ENCODE measurements around the gene AKT2.
"Not testable (repeated sequence)": the region's sequence is repeated elsewhere in the genome, so short reads cannot be mapped to it uniquely, and the experiment has no call there.

AKT2 gene

GRCh38 chr19:40232949-40233810 is 52.0 kb downstream of the AKT2 start:
- DNase-seq: no peak

- no peak for DNase-seq
Observed at GRCh38 chr19:40232479-40232878, 52.7 kb downstream of the AKT2 start.

DNA sequence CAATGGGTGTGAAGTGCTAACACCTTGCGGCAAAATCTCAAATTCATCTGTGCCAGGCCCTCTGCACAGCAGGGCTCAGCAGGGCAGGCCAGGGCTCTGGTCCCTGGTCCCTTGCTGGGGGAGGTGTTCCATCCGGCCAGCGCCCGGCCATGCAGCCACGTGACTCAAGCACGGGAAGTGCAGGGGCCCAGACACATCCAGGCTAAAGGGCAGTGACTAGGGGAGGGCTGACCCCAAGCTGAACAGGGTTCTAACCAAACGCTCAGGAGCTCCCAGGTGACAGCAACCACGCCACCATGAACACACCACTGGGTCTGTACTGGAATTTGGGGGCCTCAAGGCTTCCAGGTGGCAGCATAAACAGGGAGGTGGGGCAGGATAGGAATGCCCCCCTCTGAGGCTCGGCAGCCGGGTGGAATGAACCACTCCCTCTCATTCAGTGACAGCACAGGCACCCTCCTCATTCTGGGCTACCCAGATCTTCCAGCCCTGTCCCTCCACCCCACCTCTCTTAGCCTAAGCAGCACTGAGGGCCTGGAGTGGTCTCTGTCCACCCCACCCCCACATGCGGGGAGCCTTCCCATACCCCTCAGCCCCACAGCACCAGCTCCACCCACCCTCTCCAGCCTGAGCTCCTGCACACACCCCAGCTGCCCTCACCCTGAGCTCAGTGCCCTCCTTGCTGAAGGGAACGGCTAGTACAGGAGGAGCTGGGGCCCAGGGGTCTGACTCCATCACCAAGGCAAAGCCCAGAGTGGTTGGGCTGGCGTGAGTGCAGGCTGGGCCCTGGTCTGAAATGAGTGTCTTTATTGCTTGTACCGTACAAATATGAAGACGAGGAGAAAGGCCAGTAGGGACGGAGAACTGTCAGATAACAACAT is 53.4 kb downstream of the AKT2 start:
- no peak for DNase-seq

DNA sequence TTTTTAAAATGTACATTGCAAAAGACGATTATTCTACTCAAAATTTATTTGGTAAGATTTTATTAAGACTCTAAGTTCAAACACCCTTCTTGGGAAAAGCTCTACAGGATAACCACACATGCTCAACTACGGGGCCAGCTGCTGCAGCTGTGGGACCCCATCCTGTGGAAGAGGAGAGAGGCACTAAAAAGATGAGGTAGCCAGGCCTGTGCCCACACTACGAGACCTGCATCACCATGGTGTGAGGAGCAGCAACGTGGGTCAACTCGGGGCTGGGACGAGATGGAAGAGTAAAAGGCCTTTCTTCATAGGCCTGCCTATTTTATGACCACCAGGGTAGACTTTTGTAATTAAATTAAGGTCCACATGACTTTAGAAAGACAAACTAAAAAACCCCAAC is 54.1 kb downstream of the AKT2 start:
- no peak for DNase-seq

- DNase-seq: no peak
Observed at GRCh38 chr19:40229926-40230417, 55.2 kb downstream of the AKT2 start.

GRCh38 chr19:40229484-40229883 is 55.7 kb downstream of the AKT2 start:
- peak in 1 of 2 experiments; percentile 44 for DNase-seq

- no peak for DNase-seq
Observed at GRCh38 chr19:40228863-40229262, 56.3 kb downstream of the AKT2 start.

- no peak for DNase-seq
Observed at GRCh38 chr19:40228346-40228745, 56.8 kb downstream of the AKT2 start.

- DNase-seq: no peak
Observed at GRCh38 chr19:40225440-40226305, 59.5 kb downstream of the AKT2 start.

- DNase-seq: no peak
Observed at GRCh38 chr19:40224342-40225150, 60.6 kb downstream of the AKT2 start.

DNA sequence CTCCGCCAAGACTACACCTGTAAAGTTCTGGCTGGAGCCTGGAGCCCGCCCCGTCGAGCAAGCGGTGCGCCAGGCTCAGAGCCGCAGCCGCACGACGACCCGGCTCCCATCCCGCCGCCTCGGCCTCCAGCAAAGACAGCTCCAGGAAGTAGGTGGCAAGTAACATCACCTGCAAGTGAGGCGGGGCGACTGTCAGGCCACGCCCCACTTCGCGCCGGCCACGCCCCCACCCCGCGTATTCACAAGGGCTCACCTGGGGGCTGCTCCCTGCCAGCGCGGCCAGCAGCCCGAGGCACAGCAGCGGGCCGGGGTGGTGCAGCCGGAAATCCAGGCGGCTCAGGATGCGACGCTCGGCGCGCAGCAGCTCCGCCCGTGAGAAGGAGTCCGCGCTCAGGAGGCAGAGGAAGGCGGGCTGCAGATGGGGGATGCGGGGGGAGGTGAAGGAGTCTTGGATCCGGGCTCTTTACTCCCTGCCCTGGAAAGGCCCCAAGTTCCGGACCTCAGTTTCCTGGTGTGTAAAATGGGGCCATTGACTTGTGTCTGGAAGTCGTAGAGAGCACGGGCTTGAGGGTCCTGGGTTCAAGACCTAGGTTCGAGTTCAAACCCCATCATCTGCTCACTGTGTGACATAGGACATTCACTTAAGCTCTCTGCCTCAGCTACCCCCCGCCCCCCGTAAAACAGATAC is 61.9 kb downstream of the AKT2 start:
- DNase-seq: peak in 1 of 2 experiments; percentile 57

DNA sequence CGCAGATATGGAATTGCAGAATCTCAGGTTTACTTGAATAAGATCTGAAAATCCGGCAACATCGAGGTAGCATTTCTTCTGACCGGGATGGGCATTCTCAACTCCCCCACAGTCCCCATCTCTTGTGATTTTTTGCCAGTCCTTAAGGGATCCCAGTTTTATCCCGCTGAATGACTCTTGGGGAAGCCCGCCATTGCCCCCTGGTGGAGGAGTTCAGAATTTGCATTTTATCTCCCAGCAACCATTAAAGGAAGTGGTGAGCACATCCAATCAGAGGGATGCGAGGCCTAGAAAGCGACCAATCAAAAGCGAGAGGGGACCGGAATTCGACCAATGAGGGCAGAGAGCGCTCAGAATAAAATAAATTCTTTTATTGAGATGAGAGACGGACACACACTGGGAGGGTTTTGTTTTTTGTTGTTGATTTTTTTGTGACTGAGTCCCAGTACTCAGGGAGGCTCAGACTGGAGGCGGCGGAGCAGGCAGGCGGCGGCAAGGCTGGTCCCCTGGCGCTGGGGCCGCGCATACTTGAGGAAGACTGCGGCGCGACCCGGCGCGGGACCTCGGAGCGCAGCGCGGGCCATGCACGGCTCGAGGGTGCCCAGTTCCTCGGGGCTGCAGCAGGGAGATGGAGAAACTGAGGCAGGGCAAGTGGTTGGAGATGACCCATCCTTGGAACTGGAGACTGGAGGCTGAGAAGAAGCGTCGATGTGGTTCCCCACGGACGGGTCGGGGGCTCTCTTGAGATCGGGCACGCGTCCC is 63.1 kb downstream of the AKT2 start:
- DNase-seq: peak; percentile 83 to 84

DNA sequence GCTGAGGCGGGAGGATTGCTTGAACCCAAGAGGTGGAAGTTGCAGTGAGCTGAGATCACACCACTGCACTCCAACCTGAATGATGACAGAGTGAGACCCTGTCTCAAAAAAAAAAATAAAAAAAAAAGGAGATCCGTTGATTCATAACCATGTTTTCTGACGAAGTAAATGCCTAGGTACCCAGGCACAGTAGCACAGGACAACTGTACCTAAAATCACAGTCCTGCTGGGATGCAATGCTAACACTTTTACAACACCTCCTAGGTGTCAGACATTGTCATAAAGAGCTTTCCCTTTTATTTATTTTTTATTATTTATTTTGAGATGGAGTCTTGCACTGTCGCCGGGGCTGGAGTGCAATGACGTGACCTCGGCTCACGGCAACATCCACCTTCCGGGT is 64.5 kb downstream of the AKT2 start:
- DNase-seq: no peak

DNA sequence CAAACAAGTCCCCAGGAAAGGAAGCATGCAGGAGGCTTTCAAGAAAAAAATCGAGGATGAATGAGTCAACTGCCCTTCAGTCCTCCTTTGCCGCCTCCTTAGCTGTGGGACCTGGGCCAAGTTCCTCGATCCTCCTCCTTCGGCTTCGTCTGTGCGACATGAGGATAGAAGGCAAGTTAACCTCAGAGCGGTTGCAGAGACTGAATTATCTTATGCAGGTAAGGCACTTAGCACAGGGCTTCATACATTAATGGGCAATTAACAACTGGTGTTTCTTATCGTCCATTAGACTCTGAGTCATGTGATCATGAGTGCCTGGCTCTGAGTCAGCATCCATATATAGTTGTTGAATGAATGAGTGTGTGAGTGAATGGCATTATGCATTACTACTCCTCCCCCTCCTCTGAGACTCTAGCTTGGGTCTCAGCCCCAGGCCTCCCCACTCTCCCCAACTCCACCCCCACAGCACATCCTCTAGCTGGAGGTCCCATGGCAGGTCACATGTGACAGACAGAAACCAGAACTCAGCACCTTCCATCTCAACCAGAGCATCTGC is 65.3 kb downstream of the AKT2 start:
- DNase-seq: no peak

GRCh38 chr19:40219029-40219428 is 66.1 kb downstream of the AKT2 start:
- DNase-seq: not testable (repeated sequence)

DNA sequence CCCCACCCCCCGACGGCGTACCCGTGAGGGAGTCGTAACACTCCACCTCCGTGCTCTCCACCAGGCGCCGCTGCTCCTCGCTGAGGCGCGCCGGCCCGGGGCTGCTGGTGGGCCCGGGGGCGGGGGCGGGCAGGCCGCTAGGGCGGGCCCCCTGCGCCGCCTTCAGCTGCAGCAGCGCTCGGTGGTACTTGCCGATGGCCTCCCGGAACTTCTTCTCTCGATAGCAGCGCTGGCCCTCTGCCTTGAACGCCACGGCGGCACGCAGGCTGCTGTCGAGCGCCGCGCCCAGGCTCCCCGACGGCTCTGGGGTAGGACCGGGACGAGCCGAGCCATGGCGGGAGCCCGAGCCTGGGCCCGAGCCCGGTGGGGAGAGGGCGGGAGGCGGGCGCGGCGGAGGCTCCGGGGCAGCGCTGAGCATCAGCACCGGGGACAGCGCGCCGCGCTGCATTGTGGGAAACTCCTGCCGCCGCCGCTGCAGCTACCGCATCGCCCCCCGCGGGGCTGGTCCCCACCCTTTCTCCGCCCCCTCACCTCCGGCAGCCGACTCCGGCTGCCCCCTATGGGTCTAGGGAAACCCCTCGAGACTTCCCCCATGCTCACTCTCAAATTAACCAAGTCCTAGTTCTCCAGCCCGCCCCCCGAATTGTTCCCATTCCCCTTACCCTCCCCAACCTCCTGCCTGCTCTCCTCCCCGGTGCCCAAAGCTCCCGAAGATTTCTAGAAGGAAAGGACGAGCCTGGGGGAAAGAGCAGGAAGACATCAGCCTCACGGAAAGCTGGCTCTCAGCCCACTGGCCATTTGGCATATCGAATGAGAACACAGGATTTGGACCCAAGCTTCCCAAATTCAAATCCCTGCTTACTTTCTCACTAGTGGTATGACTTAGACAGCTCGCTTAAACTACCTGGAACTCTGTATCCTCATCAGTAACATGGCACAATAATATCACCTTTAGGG is 66.9 kb downstream of the AKT2 start, which contains the start of gene TTC9B:
Gene TTC9B (minus strand): TSS at position 451 of the 957 bp plus-strand sequence. CDS start 3 bp downstream, at position 448.
- peak; percentile 60 to 70 for DNase-seq

DNA sequence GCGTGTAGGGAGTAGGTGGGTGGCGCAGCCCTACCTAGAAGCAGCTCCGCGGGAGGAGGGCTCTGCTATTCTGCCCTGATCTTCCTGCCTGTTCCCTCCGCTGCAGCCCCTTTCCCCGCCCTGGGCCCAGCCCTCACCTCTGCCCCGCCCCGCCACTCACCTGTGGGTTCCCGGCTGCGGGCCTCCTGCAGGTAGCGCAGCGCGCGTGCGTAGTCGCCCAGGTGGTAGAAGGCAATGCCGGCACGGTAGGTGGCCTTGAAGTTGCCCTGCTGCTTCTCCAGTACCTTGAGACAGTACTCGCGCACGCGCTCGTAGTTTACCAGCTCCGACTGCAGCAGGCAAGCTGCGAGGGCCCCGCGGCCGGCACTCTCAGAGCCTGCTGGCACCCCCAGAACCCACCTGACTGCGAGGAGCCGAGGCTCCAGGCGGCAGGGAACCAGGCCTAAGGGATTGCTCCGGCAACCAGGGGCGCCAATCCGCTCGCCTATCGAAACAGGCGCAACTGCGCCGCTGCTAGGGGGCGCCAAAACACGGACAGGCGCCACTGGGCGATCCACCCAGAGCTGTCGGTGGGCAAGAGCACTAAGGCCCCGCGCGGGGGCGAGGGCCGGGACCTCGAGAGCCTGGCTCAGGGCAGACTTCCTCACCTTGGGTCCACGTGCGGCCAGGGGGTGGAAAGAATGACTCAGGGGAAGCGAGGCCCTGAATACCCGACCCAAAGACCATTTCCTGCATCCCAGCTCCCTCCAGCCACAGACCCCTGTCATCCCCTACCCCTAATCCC is 67.9 kb downstream of the AKT2 start:
- peak in 1 of 2 experiments; percentile 51 for DNase-seq

DNA sequence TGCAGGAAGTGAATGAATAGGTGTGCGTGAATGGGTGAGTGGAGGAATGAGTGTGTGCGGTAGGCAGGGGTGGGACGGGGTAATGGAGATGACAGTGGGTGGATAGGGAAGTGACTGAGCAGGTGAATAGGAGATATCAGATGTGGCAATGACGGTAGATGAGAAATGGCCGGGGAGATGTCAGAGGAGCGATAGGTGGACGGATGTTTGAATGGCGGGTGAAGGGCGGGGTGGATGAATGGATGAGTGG is 68.4 kb downstream of the AKT2 start:
- DNase-seq: peak in 1 of 2 experiments; percentile 39

Measured in activated T-cell treated with anti-CD3 and anti-CD28 coated beads, Interleukin-2, amount 50 U/mL, for 48 hours (primary cell).